Stimulated activated CD4-positive, alpha-beta T cell treated with anti-CD3 and anti-CD28 coated beads, Interleukin-15, amount 100 ng/mL, for 48 hours (primary cell): ENCODE data around the gene RIC1.
"Not testable (repeated sequence)": the region's sequence is repeated elsewhere in the genome, so short reads cannot be mapped to it uniquely, and the experiment has no call there.

Source experiments
- DNase-seq, 2 donors: peaks; one replicate each; pipeline ENCODE4 v3.0.0-alpha.2; 2020; ENCODE audit warnings: low read depth in 2 of 2

The RIC1 gene

GRCh38 chr9:5722679-5723078, 93.8 kb downstream of the RIC1 start:
- not testable (repeated sequence) for DNase-seq

- DNase-seq: no peak
These were observed 106.2 kb downstream of the RIC1 start for GRCh38 chr9:5735072-5735471.

- DNase-seq: no peak
These were observed 107.8 kb downstream of the RIC1 start for GRCh38 chr9:5736563-5737346.

GRCh38 chr9:5743109-5743508, 114.2 kb downstream of the RIC1 start:
- DNase-seq: no peak

- no peak for DNase-seq
These were observed 119.5 kb downstream of the RIC1 start for GRCh38 chr9:5748438-5748837.

GRCh38 chr9:5749306-5749705, 120.4 kb downstream of the RIC1 start:
- no peak for DNase-seq

- no peak for DNase-seq
These were observed 121.7 kb downstream of the RIC1 start for GRCh38 chr9:5750569-5750968.

GRCh38 chr9:5756633-5757032, 127.7 kb downstream of the RIC1 start:
- no peak for DNase-seq

GRCh38 chr9:5760338-5760737, 131.4 kb downstream of the RIC1 start:
- no peak for DNase-seq

GRCh38 chr9:5762421-5762820, 133.5 kb downstream of the RIC1 start:
- no peak for DNase-seq

- no peak for DNase-seq
These were observed 135.4 kb downstream of the RIC1 start for GRCh38 chr9:5764130-5764868.

GRCh38 chr9:5767968-5768932, 139.3 kb downstream of the RIC1 start:
- DNase-seq: peak in 1 of 2 donors; percentile 12

GRCh38 chr9:5773324-5773999, 144.6 kb downstream of the RIC1 start:
- DNase-seq: no peak

GRCh38 chr9:5778805-5779204, 149.9 kb downstream of the RIC1 start:
- DNase-seq: no peak

GRCh38 chr9:5779705-5780218, 150.9 kb downstream of the RIC1 start:
- DNase-seq: not testable (repeated sequence)

- DNase-seq: not testable (repeated sequence)
These were observed 154.5 kb downstream of the RIC1 start for GRCh38 chr9:5783420-5783819.

GRCh38 chr9:5783982-5784381, 155.1 kb downstream of the RIC1 start:
- no peak for DNase-seq

- DNase-seq: no peak
These were observed 155.8 kb downstream of the RIC1 start for GRCh38 chr9:5784526-5785315.

- DNase-seq: no peak
These were observed 157.6 kb downstream of the RIC1 start for GRCh38 chr9:5786370-5787127.

GRCh38 chr9:5787220-5787619, 158.3 kb downstream of the RIC1 start:
- DNase-seq: no peak
